NCI-H510A treated with DMSO at 0.1 percent for 48 hours (cell line): ENCODE measurements around the gene ANKLE1.
"Not testable (repeated sequence)": the region's sequence is repeated elsewhere in the genome, so short reads cannot be mapped to it uniquely, and the experiment has no call there.

ENCODE experiments used
- DNase-seq: peaks from one replicate; lab custom pipeline; 2025; lab: John Stamatoyannopoulos, UW

The ANKLE1 gene

DNA sequence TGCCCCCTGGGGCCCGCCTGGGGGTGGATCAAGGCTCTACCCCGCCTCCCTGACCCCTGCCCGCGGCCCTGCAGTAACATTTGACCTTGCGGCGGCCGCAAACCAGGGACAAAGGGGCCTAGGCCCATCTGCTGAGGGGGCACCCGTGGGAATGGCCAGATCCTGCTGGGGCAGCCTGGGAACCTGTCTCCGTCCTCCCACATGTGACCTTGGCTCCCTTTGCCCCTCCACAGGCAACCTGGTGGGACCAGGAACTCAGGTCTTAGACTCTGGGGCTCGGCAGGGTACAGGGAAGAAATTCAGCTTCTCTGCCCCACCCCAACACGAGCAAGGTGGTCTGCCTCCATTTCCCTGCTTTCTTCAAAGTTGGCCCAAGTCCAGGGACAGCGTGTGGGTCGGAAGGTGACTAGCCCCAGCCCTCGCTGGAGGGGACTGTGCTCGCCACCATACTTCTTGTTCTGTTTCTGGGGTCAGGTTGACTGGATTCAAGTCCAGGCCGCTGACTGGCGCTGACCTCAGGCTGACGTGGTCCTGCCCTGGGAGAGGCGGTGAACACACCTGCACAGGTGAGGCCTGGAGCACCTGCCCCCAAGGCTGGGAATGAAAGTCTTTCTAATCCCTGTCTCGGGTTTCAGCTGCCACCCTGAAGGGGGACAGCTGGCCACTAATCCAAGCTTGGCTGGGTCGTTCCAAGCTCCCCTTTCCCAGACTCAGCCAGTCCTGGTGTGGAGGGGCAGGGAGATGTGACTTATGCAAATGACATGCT, 33.5 kb upstream of the ANKLE1 start:
- peak; percentile 87 for DNase-seq

DNA sequence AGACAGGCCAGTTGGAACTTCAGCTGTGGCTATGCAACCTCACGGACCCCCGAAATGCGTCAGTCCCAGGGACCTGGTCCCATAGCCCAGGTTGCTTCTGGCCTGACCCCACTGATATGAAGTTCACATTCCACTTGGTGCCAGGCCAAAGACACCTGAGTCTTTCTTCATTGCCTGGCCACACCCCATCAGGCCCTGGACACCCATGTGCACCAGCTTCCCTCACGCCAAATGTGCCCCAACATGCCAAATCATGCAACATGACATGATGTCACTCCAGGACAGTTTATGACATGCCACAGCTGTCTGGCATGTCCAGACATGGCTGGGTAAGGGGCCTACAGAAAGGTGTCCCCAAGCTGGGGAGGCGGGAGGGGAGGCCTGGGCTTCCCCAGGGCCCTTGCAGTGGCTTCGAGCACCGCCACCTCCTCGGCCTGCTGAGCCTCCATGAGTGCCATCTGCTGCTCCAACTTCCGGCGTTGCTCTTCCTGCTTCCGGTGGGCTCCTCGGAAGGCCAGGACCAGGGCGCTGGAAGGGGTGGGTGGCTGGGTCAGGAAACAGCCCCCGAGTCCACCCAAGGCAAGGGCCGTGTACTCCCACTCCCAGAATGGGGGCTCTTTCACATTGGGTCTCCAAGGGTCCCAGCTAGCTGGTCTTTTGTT, 31.7 kb upstream of the ANKLE1 start:
- no peak for DNase-seq

DNA sequence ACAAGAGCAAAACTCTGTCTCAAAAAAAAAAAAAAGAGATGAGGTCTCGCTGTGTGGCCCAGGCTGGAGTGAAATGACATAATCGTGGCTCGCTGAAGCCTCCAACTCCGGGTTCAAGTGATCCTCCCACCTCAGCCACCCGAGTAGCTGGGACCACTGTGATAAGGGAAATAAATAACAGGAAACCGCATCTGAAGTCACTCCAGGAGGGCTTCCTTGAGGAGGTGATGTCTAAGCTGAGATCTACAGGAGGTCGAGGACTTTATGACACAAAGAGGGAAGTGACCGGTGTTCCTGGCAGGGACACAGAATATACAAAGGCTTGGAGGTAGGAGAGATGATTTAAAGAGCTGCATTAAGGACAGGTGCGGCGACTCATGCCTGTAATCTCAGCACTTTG, 27.1 kb upstream of the ANKLE1 start:
- no peak for DNase-seq

DNA sequence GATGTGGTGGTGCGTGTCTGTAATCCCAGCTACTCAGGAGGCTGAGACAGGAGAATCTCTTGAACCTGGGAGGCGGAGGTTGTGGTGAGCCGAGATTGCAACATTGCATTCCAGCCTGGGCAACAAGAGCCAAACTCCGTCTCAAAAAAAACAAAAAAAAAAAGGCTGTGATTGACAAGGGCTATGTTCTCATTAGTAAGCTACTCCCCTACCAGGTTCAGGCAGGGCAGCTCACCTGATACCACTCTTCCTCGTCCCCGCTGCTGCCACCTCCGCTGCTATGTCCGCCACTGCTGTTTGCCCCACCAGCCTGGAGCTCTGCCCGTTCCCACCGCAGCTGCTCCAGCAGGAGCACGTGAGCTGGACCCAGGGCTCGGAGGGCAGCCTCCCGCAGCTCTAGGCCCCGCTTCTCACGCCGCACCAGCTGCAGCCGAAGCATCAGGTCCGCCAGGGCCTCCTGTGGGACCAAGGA, 26.5 kb upstream of the ANKLE1 start:
- DNase-seq = peak; percentile 43

DNA sequence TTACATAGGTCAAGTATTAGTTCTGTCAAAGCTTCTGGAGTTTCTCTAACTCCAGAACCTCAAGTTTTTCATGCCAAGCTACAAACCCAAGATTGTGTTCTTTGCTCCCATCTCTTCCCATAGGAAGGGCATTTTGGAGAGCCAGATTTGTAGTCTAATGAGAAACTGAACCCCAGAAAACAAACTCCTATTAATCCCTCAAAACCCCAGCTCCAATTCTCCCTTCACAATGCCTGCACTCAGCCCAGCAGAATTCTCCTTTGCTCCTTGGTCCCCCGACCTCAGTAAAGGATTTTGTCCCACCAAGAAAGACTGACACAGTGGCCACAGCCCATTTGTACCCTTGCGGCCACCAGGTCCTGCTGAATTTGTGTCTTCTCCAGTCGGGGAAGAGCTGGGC, 25.6 kb upstream of the ANKLE1 start:
- no peak for DNase-seq

DNA sequence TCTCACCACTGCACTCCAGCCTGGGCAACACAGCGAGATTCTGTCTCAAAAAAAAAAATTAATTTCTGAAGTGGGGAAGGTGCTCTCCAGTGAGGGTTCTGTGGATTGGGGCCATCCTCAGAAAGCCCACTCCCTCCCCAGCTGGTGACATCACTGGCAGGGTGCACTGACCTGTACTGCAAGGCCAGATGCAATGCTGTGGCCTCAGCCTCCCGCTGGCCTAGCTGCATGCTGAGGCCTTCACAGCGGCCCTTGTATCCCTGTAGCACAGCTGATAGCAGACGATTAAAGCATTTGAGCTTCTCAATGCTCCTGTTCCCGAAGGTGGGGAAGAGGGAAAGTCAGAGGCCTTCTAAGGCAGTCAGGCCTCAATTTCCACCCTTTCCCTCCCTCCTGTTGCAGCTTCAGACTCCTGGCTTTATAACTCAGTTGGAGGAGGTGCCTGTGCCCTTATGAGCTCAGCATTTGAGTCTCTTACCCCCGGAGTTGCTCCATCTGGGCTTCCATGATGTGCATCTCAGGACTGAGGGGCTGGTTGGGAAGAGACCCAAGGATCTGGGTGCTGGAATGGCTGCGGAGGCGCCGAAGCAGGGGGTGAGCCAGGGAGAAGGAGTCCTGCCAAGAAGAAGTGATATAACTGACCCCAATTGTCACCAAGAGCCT, 22.5 kb upstream of the ANKLE1 start:
- no peak for DNase-seq

DNA sequence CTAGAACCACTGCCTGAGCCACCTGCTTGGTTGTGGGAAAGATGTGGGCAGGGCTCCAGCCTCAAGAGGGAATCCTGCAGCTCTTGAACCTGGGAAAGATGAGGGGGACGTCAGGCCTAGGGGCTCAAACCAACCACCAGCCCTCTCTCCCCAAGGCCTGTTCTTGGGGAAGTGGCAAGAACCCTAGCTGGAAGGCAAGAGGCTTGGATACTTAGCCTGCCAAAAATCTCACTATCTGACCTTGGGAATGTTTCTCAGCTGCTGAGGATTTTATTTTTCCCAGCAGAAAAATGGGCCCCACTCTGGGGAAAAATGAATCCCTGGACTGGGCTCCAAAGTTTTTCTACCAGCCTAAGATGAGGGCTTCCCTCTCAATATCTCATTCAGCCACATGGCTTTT, 21.8 kb upstream of the ANKLE1 start:
- no peak for DNase-seq

DNA sequence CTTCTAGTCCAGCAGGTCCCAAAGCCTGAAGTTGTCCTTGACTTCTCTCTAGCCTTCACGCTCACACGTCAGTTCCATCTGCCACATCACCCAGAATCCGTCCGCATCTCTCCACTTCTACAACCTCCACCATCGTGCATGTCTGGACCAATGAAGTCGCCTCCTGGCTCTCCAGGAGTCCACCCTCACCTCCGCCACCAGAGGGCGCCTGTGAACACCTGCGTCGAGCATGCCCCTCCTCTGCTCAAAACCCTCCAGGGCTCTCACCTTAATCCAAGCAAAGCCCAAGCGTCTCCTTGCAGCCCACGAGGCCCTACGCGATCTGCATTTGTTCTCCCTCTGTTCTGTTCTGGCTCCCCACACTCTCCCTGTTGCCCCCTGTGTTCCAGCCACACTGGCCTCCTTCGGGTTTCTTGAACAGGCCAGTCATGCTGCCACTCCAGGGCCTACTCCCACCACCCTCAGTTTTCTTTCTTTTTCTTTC, 20.8 kb upstream of the ANKLE1 start:
- DNase-seq = peak; percentile 78

DNA sequence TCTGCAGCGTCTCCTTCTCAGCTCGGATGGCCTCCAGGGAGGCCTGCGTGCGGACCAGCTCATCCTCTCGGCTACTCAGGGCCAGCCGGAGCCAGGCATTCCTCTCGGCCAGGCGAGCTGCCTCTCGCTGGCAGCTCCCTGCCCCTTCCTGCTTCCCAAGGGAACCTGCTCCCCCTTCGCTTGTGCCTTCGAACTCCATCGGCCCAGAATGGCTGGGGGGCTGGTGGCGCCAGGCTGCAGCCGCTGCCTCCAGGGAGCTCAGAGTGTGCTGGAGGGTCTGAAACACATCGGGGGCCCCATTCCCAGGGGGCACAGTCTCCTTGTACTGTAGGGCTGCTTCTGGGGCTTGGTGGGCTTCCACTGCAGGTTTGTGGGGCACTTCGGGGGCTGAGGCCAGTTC, 19.1 kb upstream of the ANKLE1 start:
- no peak for DNase-seq

DNA sequence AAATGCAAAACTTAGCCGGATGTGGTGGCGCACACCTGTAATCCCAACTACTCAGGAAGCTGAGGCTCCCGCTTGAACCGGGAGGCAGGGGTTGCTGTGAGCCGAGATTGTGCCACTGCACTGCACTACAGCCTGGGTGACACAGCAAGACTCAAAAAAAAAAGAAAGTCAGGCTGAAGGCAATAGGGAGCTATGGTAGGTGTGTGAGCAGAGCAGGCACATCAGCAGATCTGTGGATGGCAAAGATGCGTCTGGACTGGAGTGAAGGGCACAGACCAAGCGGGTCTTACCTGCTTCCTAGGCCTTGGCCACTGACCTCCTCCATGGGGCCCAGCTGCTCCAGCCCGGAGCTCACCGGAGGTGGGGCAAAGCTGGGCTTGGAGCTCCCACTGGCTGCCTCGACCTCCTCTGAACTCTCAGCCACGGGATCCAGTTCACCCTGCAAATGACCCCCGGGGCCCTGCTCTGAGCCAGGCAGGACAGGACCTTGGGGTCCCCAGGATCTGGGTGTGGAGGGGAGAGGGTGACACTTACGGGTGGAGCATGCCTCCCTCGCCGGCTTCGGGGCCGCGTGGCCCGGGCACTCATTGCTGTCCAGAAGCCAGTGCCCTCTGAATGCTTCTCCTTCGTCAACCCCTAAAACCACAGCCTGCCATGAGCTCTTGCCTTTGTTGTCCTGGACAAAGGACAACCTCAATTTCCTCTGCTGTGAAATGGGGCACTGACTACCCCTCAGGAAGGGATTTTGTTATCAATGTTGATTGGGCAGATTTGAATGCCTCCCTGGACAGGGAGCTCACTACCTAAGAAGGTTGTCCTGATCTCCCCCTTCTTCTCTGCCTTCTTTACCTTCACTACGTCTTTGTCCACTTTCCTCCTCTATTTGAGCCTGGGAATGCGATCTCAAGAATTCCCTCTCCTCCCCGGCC, 17.7 kb upstream of the ANKLE1 start:
- DNase-seq = no peak

DNA sequence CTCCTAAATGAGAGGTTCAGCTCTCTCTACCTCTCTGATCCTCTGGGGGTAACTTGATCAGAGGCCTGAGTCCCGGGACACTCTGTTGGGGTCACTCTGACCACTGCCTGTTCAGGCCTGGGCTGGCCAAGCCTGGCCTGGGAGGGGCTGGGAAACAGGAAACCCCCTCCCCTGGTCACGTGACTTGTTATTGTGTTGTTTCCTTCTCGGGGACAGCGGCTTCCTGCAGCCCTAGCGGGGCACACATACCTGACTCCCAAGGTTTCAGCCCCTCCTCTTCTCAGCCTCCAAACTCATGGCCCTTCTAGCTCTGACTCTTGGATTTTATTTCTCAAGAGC, 17.1 kb upstream of the ANKLE1 start, which contains the start of gene USHBP1:
Gene USHBP1, minus strand, starts transcription at position 105 of the 339 bp plus-strand sequence. CDS start 446 bp downstream, outside the sequence.
- no peak for DNase-seq

DNA sequence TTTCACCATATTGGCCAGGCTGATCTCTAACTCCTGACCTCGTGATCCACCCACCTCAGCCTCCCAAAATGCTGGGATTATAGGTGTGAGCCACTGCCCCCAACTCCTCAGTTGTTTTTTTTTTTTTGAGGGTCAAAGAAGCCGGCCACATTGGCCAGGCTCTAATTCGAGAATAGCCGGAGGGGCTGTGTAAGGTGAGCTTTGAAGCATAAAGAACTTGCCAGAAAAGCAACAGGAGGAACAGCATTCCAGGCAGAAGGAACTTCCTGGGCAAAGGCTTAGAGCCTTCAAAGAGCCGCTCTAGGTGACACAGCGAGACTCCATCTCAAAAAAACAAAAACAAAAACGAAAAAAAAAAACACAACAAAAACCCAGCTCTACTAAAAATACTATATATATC, 15.7 kb upstream of the ANKLE1 start:
- no peak for DNase-seq

DNA sequence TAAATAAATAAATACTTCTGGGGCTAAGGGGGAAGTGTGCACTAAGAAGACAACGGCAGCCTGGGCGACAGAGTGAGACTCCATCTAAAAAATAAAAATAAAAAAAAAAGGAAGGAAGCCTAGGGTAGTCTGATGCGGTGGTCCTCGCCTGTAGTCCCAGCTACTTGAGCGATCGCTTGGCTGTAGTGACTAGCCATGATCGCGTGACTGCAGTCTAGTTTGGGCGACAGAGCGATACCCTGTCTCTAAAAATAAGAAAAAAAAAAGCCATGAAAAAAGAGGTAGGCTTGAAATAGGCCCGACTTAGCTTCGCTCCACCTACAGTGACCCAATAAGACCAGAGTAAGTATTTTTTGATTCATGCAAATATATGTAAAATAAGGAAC, 15.1 kb upstream of the ANKLE1 start:
- DNase-seq = no peak

DNA sequence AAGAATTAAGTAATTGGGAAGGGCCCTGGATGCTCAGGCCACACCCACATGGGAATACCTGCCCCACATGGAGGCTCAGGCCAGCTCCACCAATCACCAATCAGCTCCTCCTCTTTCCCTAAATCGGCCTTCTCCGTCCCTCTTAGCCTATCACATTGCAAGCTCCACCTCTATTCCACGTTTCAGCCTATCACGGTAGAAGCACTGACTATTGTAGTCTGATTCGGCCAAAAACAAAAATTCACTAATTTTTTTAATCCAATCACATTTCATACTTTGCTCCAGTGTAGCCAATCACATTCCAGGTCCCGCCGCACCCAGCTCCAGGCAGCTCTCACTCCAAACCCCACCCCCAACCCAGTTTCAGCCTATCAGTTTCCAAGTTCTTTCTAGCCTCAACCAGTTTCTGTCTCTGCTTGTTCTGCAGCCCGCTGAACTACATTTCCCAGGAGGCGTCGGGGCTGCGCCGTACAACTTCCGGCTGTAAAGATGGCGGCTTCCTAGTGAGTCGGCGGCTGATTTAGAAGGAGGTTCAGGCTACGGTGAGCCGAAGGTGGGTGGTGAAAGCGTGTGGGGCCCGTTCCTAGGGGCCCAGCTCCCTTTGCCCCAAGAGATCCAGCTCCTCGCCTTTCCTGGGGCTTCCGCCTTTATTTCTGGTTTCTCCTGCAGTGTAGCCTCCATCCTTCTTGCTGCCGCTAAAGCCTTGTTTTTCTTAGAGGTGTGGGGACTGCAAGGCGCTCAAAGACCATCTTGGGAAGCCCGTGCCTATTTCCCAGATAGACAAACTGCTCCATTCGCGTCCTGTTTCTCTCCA, 14.5 kb upstream of the ANKLE1 start, which contains the start of gene BABAM1:
Gene BABAM1, plus strand, starts transcription at position 469 of the 814 bp plus-strand sequence. CDS start 1,364 bp downstream, outside the sequence.
- peak; percentile 97 for DNase-seq

DNA sequence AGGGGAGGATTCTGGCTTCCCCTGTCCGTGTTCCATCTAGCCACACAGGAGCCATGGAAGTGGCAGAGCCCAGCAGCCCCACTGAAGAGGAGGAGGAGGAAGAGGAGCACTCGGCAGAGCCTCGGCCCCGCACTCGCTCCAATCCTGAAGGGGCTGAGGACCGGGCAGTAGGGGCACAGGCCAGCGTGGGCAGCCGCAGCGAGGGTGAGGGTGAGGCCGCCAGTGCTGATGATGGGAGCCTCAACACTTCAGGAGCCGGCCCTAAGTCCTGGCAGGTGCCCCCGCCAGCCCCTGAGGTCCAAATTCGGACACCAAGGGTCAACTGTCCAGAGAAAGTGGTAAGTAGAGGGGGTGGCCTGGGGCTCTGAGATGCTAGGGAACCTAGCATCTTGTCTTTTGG, 12.9 kb upstream of the ANKLE1 start:
- no peak for DNase-seq

DNA sequence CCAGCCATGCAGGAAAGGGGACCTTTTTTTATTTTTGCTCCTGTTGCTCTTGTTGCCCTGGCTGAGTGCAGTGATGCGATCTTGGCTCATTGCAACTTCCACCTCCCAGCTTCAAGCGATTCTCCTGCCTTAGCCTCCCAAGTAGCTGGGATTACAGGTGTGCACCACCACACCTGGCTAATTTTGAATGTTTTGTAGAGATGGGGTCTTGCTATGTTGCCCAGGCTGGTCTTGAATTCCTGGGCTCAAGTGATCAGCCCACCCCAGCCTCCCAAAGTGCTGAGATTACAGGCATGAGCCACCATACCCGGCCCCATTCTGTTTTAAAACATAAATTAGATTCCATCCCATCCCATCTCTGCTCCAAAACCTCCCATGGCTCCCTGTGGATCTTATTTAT, 6.8 kb upstream of the ANKLE1 start:
- DNase-seq = not testable (repeated sequence)

DNA sequence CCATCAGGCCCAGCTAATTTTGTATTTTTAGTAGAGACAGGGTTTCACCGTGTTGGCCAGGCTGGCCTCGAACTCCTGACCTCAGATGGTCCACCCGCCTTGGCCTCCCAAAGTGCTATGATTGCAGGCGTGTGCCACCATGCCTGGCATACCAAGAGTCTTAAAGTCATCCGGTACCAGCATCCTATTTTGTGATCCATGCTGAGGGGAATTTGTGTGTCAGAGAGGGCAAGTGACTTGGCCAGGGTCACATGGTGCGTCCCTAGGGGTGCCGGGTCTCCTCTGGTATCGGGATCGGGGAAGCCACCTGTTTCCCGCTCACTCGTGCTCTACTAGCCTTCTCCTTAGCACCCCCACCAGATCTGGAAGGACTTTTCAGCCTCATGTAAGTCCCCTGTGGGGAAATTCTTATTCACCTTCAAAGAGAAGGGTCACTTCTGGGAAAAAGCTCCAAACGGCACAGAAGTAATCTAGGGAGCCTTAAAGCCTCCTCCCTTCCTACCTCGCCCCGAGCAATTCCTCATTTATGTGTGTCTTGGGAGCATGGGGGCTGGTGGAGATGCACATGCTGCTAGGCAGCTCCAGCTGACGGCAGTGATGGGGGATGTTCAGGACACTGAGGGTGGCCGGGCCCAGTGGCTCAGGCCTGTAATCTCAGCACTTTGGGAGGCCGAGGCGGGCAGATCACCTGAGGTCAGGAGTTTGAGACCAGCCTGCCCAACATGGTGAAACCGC, 6.1 kb upstream of the ANKLE1 start:
- no peak for DNase-seq

DNA sequence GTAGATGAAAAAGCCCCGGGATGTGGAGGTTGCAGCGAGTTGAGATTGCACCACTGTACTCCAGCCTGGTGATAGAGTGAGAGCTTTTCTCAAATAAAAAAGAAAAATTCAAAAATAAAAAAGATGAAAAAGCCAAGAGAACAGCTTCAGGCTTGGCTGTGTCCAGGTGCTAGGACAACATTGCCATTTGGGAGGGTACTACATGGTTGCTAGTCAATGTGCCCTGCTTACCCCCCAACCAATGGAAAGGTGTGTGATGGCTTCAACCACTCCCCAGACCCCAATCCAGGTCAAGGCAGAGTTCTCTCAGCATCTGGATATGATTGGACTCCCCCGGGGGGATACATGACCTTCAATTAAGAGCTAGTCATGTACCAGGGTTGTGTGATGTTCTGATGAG, 2.3 kb upstream of the ANKLE1 start:
- DNase-seq = no peak

DNA sequence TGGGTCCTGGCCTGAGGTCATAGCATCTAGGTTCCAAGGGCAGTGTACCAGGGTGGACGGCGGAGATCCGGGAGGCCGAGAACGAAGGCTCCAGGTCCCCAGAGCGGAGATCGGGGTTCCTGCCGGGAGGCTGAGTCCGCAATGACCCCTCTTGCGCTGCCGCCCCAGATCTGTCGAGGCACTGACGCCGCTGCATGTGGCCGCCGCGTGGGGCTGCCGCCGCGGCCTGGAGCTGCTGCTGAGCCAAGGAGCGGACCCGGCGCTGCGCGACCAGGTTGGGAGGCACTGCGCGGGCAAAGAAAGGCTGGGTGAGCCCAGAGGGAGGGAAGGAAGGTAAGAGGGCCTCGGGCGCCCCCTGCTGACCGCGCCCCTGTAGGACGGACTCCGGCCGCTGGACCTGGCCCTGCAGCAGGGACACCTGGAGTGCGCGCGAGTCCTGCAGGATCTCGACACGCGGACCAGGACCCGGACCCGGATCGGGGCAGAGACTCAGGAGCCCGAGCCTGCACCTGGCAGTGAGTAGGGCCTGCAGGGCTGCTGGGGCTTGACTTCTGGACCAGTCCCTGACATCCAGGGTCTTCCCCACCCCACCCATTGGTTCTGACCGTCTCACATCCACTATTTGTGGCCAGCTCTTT, 906 bp downstream of the ANKLE1 start:
- peak; percentile 87 for DNase-seq
